ENCODE data around the gene LPIN1. TPM values are rescaled to one million over a fixed set of nuclear protein-coding genes. Genes with fewer than 3 reads are reported as not detected.
A peak's percentile ranks its signal among the peaks of the same experiment; 100 is the strongest.

LPIN1 gene
- total RNA-seq, 2 donors from 2014 or later, result 86.7 to 99.8 TPM

DNA sequence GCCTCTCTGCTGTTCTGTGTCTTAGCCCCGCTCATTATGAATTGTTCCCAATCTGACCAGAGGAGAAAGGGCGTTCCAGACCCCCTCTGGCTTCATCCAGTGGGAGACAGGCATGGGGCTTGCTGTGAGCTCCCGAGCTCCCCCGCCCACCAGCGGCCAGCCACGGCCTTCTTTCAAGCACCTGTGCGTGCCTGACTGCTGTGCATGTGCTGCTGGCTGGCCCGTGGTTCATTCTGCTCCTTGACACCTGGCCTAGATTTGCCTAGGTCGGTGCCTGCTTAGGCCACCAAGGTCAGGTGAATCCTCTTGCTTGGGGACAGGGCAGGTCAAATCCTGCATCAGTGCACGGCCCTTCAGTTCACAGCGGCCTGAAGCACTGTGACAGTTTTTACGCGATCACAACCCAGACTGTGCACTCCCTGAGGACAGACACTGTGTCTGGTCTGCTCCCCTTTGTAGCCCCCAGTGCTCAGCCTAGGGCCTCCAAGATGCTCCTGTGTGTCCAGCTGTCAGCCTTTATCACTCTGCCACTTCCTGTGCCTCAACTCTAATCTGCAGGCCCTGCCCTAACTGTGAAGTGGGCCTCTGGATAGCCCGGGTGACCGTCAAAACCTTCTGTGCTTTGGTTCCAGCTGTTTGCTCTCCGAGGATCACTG lies 3.6 kb upstream of the LPIN1 start:
- Mint-ChIP-seq H3K4me3 (no peak overlapping the region), H3K27me3 (no peaks in the 10 kb centered on the region), H3K4me1 (peaks cover 38% of the 10 kb centered on the region), H3K27ac (peak overlapping the region; percentile 37), H3K36me3 (ENCODE audit: low read depth) (no peaks in the 10 kb centered on the region)
- DNase-seq (no peak), ATAC-seq (no peak)
- H3K9me3 ChIP-seq (ENCODE audit: control insufficient read depth, low read length, poor library complexity, severe bottlenecking), result no peaks in the 10 kb centered on the region

DNA sequence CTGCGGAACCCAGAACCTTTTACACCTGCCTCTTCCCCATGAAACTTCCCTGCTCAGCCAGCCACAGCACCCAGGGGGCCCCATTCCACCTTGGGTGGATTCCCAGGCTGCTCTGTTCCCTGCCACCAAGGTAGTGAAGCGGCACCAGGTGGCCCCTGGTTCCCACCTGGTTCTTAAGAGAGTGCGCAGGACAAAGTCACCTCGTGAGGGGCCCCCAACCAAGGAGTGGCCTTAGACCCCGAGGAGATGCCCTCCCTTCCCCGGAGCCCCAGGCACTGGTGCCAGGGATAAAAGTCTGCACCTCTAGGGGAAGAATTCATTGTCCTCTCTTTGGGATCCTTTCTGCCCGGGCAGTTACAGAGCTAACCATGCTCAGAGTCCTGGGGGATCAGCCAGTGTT lies 3.1 kb upstream of the LPIN1 start:
- no peaks in the 10 kb centered on the region for H3K9me3 ChIP-seq (ENCODE audit: control insufficient read depth, low read length, poor library complexity, severe bottlenecking)
- no peak for DNase-seq
- peak overlapping the region; percentile 88 for H3K27ac Mint-ChIP-seq
- H3K36me3 Mint-ChIP-seq (ENCODE audit: low read depth), result no peaks in the 10 kb centered on the region
- peaks cover 42% of the 10 kb centered on the region for H3K4me1 Mint-ChIP-seq
- H3K27me3 Mint-ChIP-seq, result no peaks in the 10 kb centered on the region
- no peak overlapping the region for H3K4me3 Mint-ChIP-seq
- no peak for ATAC-seq

DNA sequence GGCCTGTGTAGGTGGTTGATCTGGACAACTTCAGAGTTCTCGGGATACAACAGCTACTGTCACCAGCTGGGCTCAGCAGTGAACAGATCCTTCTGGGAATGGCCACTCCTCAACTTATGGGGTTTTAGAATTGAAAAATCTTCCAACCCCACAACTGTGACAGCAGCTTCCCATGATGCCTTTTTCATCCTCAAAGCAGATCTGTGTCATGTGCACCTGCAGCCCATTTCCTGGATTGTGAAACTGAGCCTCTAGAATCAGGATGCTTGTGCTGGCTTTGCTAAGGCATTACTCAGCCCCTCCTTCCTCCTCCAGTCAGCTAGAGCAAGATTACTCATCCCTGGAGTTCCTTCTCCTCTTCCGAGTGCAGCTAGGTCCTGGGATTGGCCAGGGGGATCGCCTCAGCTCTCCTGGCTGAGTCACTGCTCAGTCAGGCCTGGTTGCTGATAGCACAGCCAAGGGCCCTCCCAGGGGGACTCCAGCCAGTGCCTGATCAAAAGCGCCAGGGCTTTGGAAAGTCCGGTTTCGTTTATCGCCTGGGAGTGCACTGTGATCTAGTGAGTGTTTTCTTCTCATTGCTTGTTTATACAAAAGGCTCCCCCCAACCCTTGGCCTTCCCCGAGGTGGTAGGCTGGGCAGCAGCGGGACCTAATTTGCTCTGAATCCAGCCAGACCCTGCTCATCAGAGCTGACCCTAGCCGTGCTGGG lies 2.4 kb upstream of the LPIN1 start:
- H3K9me3 ChIP-seq (ENCODE audit: control insufficient read depth, low read length, poor library complexity, severe bottlenecking), result no peaks in the 10 kb centered on the region
- DNase-seq, result peak; percentile 49 to 74 (median 63)
- peak; percentile 57 for ATAC-seq
- peak overlapping the region; percentile 86 for H3K4me3 Mint-ChIP-seq
- peak overlapping the region; percentile 88 for H3K27ac Mint-ChIP-seq
- H3K27me3 Mint-ChIP-seq, result no peaks in the 10 kb centered on the region
- H3K36me3 Mint-ChIP-seq (ENCODE audit: low read depth), result no peaks in the 10 kb centered on the region
- peaks cover 39% of the 10 kb centered on the region for H3K4me1 Mint-ChIP-seq

DNA sequence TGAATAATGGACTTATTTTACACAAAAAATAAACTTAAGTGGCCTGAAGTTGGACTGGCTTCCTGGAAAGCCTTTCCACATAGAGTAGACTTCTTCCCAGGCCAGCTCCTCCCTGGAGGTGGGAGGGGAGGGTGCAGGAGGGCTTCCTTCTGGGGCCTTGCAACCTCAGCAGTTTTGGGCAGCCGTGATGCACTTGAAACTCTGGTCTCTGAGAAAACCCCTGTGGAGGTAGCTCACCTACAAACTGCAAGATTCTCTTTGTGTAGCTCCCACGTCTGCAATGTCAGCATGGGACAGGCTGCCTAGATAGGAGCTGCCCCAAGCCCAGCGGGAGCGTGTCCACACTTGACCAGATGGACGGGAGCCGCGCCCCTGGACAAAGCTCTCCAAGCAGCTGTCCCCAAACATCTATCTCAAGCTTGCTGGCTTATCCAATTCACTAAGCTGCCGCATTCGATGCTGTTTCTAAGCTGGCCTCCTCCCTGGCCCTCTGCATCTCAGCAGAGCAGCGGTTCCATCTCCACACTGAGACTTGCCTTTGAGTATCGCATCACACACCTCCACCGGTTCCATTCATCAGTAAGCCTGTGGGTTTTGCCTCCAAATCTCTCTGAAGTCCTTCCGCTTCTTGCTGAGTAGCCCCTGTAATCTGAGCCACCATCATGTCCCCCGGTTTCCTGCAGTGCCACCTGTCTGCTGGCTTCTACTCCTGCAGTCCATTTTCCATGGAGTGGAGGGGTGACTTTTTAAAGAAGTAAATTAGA lies 1.6 kb upstream of the LPIN1 start:
- H3K27me3 Mint-ChIP-seq, result no peaks in the 10 kb centered on the region
- ATAC-seq, result no peak
- H3K4me3 Mint-ChIP-seq, result peak overlapping the region; percentile 86
- no peaks in the 10 kb centered on the region for H3K36me3 Mint-ChIP-seq (ENCODE audit: low read depth)
- DNase-seq, result no peak
- H3K27ac Mint-ChIP-seq, result peak overlapping the region; percentile 88
- peaks cover 45% of the 10 kb centered on the region for H3K4me1 Mint-ChIP-seq
- no peaks in the 10 kb centered on the region for H3K9me3 ChIP-seq (ENCODE audit: control insufficient read depth, low read length, poor library complexity, severe bottlenecking)

DNA sequence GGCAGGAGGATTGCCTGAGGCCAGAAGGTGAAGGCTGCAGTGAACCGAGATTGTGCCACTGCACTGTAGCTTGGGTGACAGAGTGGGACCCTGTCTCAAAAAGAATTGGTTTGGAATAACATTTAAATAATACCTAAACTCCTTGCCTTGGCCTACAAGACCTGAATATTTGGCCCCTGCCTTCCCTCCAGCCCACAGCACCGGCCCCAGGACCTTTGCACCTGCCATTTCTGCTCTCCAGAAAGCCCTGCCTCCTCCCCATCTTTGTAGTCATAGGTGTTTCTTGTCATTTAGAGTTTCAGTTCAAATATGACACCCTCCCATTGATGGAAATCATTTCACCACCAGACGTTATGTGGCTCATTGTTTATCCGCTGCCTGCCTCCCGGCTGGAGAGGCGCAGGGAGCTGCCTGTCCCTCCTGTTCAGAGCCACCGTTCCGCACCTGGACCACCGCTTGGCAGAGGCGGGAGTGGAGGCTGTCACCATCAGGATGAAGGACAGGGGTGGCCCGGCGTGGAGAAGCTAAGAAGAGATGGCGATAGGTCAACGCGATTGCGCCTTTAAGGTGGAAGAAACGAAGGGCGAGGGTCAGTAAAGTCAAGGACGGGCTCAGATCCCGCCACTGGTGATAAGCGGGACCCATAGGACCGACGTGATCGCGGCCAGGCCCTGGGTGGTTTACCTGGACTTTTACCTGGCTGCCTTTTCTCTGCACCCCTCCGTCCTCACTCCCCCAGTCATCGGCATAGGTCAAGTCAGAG lies 638 bp upstream of the LPIN1 start:
- Mint-ChIP-seq H3K4me3 (peak overlapping the region; percentile 94), H3K4me1 (peaks cover 55% of the 10 kb centered on the region), H3K27me3 (no peaks in the 10 kb centered on the region), H3K36me3 (ENCODE audit: low read depth) (no peaks in the 10 kb centered on the region), H3K27ac (peak overlapping the region; percentile 88)
- no peaks in the 10 kb centered on the region for H3K9me3 ChIP-seq (ENCODE audit: control insufficient read depth, low read length, poor library complexity, severe bottlenecking)
- ATAC-seq (no peak), DNase-seq (no peak)

DNA sequence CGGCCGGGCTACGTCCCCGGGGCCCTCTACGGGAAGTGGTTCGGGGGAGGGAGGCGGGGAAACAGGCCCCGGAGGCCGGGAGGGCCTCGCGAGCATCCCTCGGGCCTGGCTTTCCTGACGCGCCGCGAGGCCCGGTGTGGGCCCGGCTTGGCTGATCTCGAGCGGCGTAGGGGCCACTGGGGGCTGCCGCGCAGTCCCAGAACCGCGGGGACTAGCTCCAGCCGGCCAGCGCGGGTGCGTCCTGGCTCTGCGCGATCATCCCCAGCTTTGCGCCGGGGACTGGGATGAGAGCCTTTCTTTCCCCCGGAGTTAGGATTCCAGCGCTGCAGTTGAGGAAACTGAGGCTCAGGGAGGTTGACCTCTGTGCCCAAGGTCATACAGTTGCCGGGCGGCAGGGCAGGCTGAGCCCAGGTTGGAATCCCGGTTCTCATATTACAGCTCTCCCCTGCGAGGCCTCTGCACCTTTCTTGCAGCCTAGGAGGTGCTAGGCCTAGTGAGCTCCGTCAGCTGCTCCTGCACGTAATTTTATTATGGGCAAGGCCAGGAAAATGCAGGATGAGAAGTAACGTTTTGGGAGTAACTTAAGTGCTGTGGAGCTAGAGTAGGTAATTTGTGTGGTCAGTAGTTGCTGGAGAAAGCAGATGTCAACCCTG lies 501 bp downstream of the LPIN1 start:
- no peak for DNase-seq
- ATAC-seq, result peak; percentile 33
- H3K36me3 Mint-ChIP-seq (ENCODE audit: low read depth), result no peaks in the 10 kb centered on the region
- H3K4me3 Mint-ChIP-seq, result peak overlapping the region; percentile 94
- no peaks in the 10 kb centered on the region for H3K9me3 ChIP-seq (ENCODE audit: control insufficient read depth, low read length, poor library complexity, severe bottlenecking)
- H3K27ac Mint-ChIP-seq, result peak overlapping the region; percentile 98
- H3K4me1 Mint-ChIP-seq, result peaks cover 57% of the 10 kb centered on the region
- no peaks in the 10 kb centered on the region for H3K27me3 Mint-ChIP-seq

DNA sequence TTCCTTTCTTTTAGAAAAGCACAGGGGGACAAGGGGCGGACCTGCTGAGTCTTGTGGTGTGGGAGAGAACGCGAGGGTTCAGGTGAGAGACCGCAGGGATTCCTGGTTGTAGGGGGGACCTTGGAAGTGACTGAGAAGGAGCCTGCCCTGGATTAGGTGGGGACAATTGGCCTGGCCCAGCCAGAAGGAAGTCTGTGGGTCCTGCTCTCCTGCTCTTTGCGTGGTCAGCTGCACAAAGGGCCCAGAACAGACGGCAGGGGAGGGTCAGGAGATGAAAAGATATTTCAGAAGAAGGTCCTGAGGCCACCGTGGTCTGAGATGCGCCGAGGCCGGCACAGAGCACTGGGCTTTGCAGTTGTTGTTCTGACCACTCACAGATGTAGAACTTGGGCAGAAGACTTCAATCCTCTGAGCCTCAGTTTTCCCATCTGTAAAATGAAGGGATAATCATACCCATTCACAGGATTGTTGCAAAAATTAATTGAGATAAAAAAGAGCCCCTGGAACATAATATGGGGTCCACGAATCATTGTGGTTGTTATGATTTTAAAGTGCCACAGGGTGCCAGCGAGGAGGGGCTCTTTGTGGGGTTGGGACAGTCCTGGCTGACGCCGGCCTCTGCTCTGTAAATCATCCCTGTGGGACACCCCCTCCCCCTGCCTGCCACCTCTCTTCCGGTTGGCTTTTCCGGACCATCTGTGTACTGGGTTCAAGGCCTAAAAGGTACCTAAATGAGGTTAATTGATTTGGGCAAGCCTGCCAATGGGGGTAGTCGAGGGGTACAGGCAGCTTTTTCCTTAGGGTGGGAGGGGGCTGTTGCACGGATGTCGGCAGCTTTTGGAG lies 1.8 kb downstream of the LPIN1 start:
- H3K36me3 Mint-ChIP-seq (ENCODE audit: low read depth), result no peaks in the 10 kb centered on the region
- peaks cover 55% of the 10 kb centered on the region for H3K4me1 Mint-ChIP-seq
- no peaks in the 10 kb centered on the region for H3K9me3 ChIP-seq (ENCODE audit: control insufficient read depth, low read length, poor library complexity, severe bottlenecking)
- peak overlapping the region; percentile 98 for H3K27ac Mint-ChIP-seq
- H3K27me3 Mint-ChIP-seq, result no peaks in the 10 kb centered on the region
- no peak for ATAC-seq
- no peak for DNase-seq
- H3K4me3 Mint-ChIP-seq, result peak overlapping the region; percentile 94

DNA sequence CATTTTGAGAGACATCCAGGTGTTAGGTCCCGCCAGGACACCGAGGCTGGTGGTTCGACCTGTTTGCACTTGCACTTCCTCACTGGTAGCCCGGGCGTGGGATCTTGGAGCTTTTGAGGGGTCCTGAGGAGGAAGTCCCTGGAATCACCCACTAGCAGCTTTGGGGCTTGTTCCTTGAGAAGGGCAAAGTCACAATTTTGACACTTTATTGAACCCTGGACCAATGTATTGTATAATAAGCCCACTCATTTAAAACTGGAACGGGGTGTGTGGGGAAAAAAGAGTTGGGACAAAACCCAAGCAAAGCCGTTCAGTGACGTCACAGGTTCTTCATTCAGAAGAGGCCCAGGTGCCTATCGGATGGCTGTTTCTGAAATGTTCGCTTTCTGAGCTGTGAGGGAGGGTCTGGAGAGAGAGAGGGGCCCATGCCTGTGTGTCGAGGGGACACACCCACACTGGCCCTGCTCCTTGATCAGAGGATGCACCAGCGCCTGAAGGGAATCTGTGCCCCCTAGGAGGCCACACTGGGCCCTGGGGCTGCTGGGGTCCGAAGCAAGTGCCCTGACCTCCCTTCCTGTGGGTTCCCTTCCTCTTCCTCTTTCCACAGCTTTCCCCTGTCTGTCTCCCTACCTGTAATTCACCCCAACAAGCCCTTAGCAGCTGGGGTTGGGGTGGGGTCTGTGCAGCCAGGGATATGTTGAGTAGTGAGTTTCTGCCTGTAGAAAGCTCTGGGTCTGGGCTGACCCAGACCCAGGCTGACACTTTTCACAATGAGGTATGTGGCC lies 2.6 kb downstream of the LPIN1 start:
- no peaks in the 10 kb centered on the region for H3K36me3 Mint-ChIP-seq (ENCODE audit: low read depth)
- no peaks in the 10 kb centered on the region for H3K27me3 Mint-ChIP-seq
- H3K4me1 Mint-ChIP-seq, result peaks cover 57% of the 10 kb centered on the region
- ATAC-seq, result no peak
- DNase-seq, result no peak
- H3K4me3 Mint-ChIP-seq, result peak overlapping the region; percentile 94
- no peaks in the 10 kb centered on the region for H3K9me3 ChIP-seq (ENCODE audit: control insufficient read depth, low read length, poor library complexity, severe bottlenecking)
- H3K27ac Mint-ChIP-seq, result peak overlapping the region; percentile 98

DNA sequence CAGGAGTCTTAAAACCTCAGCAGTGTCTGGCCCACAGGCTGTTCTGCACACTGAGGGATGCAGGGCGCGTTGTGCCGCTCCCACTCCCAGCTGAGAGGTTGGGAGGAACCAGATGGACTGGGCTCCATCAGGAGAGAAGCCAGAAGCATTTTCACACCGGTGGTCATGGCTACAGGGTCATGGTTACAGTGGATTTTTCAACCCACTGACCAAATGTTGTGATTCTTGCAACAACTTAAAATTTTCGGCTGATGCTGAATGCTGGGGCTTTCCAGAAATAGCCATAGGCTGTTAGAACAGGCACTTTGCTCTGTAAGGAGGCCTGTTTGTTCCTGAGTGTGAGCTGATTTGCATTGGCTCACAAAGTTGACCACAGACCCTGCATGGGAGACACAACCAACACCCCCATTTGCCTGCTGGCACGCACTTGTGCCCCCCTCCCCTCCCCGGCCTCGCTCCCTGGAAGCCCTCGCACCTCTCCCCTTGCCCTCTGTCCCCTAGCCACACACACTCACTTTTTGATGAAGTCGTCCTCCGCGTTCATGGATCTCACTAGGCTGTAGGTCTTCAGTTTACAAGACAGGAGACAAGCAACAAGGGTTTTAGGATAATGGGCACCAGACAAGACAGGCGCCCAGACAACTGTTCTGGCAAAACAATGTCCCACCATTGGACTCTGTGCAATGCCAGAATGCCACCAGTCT lies 3.4 kb downstream of the LPIN1 start:
- Mint-ChIP-seq H3K27me3 (no peaks in the 10 kb centered on the region), H3K4me1 (peaks cover 58% of the 10 kb centered on the region), H3K27ac (peak overlapping the region; percentile 98), H3K36me3 (ENCODE audit: low read depth) (no peaks in the 10 kb centered on the region), H3K4me3 (peak overlapping the region; percentile 94)
- ATAC-seq (no peak), DNase-seq (no peak)
- H3K9me3 ChIP-seq (ENCODE audit: control insufficient read depth, low read length, poor library complexity, severe bottlenecking), result no peaks in the 10 kb centered on the region

DNA sequence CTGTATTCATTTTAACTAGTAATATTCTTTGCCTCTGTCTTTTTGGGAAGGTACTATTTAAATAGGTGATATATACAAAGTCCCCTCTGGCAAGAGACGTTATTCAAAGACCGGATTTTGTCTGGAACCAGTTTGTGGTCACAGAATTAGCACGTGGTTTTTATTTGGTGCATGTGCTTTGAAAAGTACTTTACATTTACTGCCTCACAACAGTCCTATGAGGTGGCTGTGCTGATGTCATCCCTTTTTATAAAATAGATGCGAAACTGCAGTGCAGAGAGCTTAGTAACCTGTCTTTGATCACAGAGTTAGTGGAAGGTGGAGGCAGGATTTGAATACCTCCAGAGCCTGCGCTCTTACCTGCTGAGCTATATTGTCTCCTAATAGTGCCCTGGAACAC lies 4.0 kb downstream of the LPIN1 start:
- Mint-ChIP-seq H3K4me3 (peak overlapping the region; percentile 94), H3K27ac (peak overlapping the region; percentile 98), H3K27me3 (no peaks in the 10 kb centered on the region), H3K4me1 (peaks cover 57% of the 10 kb centered on the region), H3K36me3 (ENCODE audit: low read depth) (no peaks in the 10 kb centered on the region)
- ATAC-seq (peak; percentile 68), DNase-seq (peak in 1 of 3 donors; percentile 36)
- H3K9me3 ChIP-seq (ENCODE audit: control insufficient read depth, low read length, poor library complexity, severe bottlenecking), result no peaks in the 10 kb centered on the region

DNA sequence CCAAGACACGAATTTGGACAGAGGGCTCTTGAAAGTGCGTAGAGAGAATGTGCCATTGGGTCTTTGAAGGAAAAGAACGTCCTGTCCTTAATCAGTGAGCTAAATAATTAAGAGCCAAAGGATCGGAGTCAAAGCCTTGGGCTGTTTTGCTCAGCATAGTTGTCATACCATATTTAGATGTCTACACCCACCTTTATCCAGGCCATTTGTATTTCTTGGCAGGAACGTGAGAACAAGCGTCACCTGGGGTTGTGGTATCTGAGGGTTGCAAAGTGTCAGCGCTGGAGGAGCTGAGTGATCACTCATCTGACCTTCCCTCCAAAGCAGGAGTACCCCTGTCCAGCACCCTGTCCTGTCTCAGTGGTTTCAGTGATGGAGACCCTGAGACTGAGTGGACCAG lies 4.5 kb downstream of the LPIN1 start:
- Mint-ChIP-seq H3K4me3 (peak overlapping the region; percentile 94), H3K4me1 (peaks cover 56% of the 10 kb centered on the region), H3K36me3 (ENCODE audit: low read depth) (no peaks in the 10 kb centered on the region), H3K27ac (peak overlapping the region; percentile 98), H3K27me3 (no peaks in the 10 kb centered on the region)
- no peaks in the 10 kb centered on the region for H3K9me3 ChIP-seq (ENCODE audit: control insufficient read depth, low read length, poor library complexity, severe bottlenecking)
- no peak for DNase-seq
- ATAC-seq, result peak; percentile 15
